ENCODE measurements around the gene APBB1IP.

The APBB1IP gene

DNA sequence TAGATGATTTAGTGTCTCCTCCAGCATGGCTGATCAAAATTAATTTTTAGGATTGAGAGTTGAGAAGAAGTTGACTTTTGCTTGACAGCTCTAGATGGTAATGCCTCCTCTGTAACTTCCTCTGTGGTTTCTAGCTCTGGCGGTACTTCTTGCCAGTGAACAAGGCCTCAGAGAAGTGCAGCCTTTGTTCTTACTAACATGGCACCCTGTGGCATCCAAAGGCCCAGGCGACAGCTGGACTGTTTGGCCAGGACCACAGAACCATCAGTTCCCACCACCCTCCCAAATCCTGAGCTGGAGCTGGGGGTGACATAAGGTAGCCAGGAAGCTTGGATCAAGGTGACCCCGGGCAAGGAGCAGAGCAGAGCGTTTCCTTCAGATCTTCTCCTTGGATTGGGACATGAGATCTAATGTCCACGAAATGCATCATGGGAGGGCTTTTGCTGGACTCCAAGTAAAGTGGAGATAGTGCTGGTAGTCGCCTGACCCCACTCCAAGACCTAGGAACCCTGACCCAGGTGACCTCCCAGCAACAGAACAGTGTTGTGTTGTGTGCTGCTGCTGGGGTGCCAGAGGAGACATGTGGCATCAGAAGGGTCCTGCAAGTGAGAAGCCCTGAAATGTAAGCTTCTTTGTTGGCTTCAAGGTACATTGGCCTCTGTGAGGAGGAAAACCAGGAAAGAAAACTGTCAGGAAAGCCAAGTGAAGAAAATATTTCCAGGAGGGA lies 41.8 kb downstream of the APBB1IP start:
- H3K4ac ChIP-seq (ENCODE audit: low read length): no peak overlapping the region
- no CpG with 5 or more reads among the region's 6 CpGs for WGBS, 2 donors (ENCODE audit: extremely low coverage in 2 of 2, insufficient read length in 2 of 2, insufficient replicate concordance in 1 of 2)

DNA sequence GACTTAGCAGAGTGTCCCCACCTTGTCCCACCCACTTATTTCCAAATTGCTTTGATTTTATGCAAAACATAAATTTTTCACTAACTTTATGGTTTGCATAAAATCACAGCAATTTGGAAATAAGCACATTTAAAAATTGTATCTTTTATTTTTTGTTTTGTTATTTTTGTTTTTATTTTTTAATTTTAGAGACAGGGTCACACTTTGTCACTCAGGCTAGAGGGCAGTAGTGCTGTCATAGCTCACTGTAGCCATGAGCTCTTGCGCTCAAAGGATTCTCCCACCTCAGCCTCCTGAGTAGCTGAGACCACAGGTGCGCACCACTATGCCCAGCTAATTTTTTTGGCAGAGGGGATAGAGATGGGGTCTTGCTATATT lies 43.2 kb downstream of the APBB1IP start:
- DNase-seq (ENCODE audit: low spot score): no peak
- Histone ChIP-seq H3K27me3 (ENCODE audit: control insufficient read depth in 3 of 3, insufficient read depth in 3 of 3, low read depth in 1 of 3, low read length in 3 of 3) (no peaks in the 10 kb centered on the region), H4K91ac (ENCODE audit: low read depth, low read length, poor library complexity) (no peak overlapping the region), H2BK120ac (ENCODE audit: low read depth, low read length) (no peak overlapping the region), H3K4ac (ENCODE audit: low read length) (no peak overlapping the region), H3K27ac (replicated peaks; ENCODE audit: low read length) (no peak overlapping the region), H3K36me3 (replicated peaks in 1 of 2; ENCODE audit: control insufficient read depth in 2 of 2, insufficient read depth in 2 of 2, low read length in 2 of 2) (no peaks in the 10 kb centered on the region), H2BK12ac (ENCODE audit: low read length) (no peak overlapping the region), H3K18ac (ENCODE audit: low read length) (no peak overlapping the region), H2BK5ac (ENCODE audit: low read length) (no peak overlapping the region), H2BK15ac (ENCODE audit: low read length) (no peak overlapping the region), H3K4me2 (ENCODE audit: insufficient read depth, low read length, poor library complexity, severe bottlenecking) (no peak overlapping the region), H3K4me1 (ENCODE audit: control insufficient read depth in 2 of 2, insufficient read depth in 1 of 2, low read depth in 1 of 2, low read length in 2 of 2) (no peaks in the 10 kb centered on the region), H3K23ac (ENCODE audit: low read depth, low read length, poor library complexity) (no peak overlapping the region), H3K4me3 (ENCODE audit: low read length in 2 of 2) (no peak overlapping the region), H2AFZ (ENCODE audit: low read length) (no peak overlapping the region), H3K9ac (ENCODE audit: low read depth, low read length, poor library complexity) (no peak overlapping the region), H3K9me3 (replicated peaks in 1 of 2; ENCODE audit: control insufficient read depth in 2 of 2, insufficient read depth in 1 of 2, low read depth in 1 of 2, low read length in 2 of 2) (no peaks in the 10 kb centered on the region), H3K14ac (ENCODE audit: low read length) (no peak overlapping the region), H3K79me1 (ENCODE audit: low read depth, low read length) (no peaks in the 10 kb centered on the region), H2AK5ac (ENCODE audit: low read depth, low read length) (no peak overlapping the region), H4K8ac (ENCODE audit: low read depth, low read length) (no peak overlapping the region)
- no CpG with 5 or more reads among the region's 2 CpGs for WGBS, 2 donors (ENCODE audit: extremely low coverage in 2 of 2, insufficient read length in 2 of 2, insufficient replicate concordance in 1 of 2)

More for the DNA sequence above, 41.8 kb downstream of the APBB1IP start:
- Histone ChIP-seq H3K9ac (ENCODE audit: low read depth, low read length, poor library complexity) (no peak overlapping the region), H3K4me3 (ENCODE audit: low read length in 2 of 2) (no peak overlapping the region), H2AFZ (ENCODE audit: low read length) (no peak overlapping the region), H4K91ac (ENCODE audit: low read depth, low read length, poor library complexity) (no peak overlapping the region), H3K4me2 (ENCODE audit: insufficient read depth, low read length, poor library complexity, severe bottlenecking) (no peak overlapping the region), H3K79me1 (ENCODE audit: low read depth, low read length) (no peaks in the 10 kb centered on the region), H4K8ac (ENCODE audit: low read depth, low read length) (no peak overlapping the region), H2AK5ac (ENCODE audit: low read depth, low read length) (no peak overlapping the region), H3K9me3 (replicated peaks in 1 of 2; ENCODE audit: control insufficient read depth in 2 of 2, insufficient read depth in 1 of 2, low read depth in 1 of 2, low read length in 2 of 2) (no peaks in the 10 kb centered on the region), H3K27ac (replicated peaks; ENCODE audit: low read length) (no peak overlapping the region), H2BK5ac (ENCODE audit: low read length) (no peak overlapping the region), H3K18ac (ENCODE audit: low read length) (peak overlapping the region; percentile 42), H2BK120ac (ENCODE audit: low read depth, low read length) (no peak overlapping the region), H2BK15ac (ENCODE audit: low read length) (no peak overlapping the region), H3K23ac (ENCODE audit: low read depth, low read length, poor library complexity) (no peak overlapping the region), H3K4me1 (ENCODE audit: control insufficient read depth in 2 of 2, insufficient read depth in 1 of 2, low read depth in 1 of 2, low read length in 2 of 2) (no peaks in the 10 kb centered on the region), H3K36me3 (replicated peaks in 1 of 2; ENCODE audit: control insufficient read depth in 2 of 2, insufficient read depth in 2 of 2, low read length in 2 of 2) (no peaks in the 10 kb centered on the region), H3K27me3 (ENCODE audit: control insufficient read depth in 3 of 3, insufficient read depth in 3 of 3, low read depth in 1 of 3, low read length in 3 of 3) (no peaks in the 10 kb centered on the region), H3K14ac (ENCODE audit: low read length) (no peak overlapping the region), H2BK12ac (ENCODE audit: low read length) (no peak overlapping the region)
- no peak for DNase-seq (ENCODE audit: low spot score)

DNA sequence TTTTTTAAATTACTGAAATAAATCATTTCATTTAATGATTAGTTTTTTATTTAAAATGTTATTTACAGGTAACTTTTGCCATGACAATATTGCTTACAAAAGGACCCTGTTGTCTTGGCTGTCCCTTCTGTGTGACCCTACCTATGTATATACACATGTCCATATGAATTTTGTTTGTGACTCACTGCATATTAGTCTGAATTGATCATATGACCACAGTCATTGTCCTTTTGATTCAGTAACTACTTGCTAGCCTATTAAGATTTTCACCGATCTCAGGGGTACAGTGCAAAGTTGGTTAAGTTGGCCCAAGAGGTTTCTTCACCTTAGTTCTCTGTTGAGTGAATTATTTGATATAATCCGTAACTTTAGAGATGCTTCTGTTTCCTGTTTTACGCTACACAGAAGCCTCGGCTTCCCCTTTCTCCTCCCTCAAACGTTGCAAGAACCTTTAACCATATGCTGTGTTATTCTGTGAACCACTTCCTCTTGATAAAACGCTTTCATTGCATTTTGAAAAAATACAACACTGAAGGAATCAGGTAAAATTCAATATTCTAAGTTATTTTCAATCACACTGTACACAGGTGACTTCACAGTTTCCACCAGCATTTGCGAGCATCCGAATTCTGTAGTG lies 43.9 kb downstream of the APBB1IP start:
- WGBS, 2 donors (ENCODE audit: extremely low coverage in 2 of 2, insufficient read length in 2 of 2, insufficient replicate concordance in 1 of 2): no CpG with 5 or more reads among the region's 8 CpGs
- no peak overlapping the region for H3K27ac ChIP-seq (replicated peaks; ENCODE audit: low read length)
- H2AK5ac ChIP-seq (ENCODE audit: low read depth, low read length): no peak overlapping the region
- H3K4me3 ChIP-seq (ENCODE audit: low read length in 2 of 2): no peak overlapping the region
- H2BK12ac ChIP-seq (ENCODE audit: low read length): no peak overlapping the region
- H2BK5ac ChIP-seq (ENCODE audit: low read length): no peak overlapping the region
- no peak overlapping the region for H4K91ac ChIP-seq (ENCODE audit: low read depth, low read length, poor library complexity)
- no peaks in the 10 kb centered on the region for H3K36me3 ChIP-seq (replicated peaks in 1 of 2; ENCODE audit: control insufficient read depth in 2 of 2, insufficient read depth in 2 of 2, low read length in 2 of 2)
- H3K18ac ChIP-seq (ENCODE audit: low read length): no peak overlapping the region
- H2BK15ac ChIP-seq (ENCODE audit: low read length): no peak overlapping the region
- H3K4me1 ChIP-seq (ENCODE audit: control insufficient read depth in 2 of 2, insufficient read depth in 1 of 2, low read depth in 1 of 2, low read length in 2 of 2): no peaks in the 10 kb centered on the region
- no peak overlapping the region for H2BK120ac ChIP-seq (ENCODE audit: low read depth, low read length)
- no peak overlapping the region for H3K9ac ChIP-seq (ENCODE audit: low read depth, low read length, poor library complexity)
- no peak overlapping the region for H3K4ac ChIP-seq (ENCODE audit: low read length)
- DNase-seq (ENCODE audit: low spot score): no peak
- no peak overlapping the region for H2AFZ ChIP-seq (ENCODE audit: low read length)
- no peaks in the 10 kb centered on the region for H3K79me1 ChIP-seq (ENCODE audit: low read depth, low read length)
- no peak overlapping the region for H3K4me2 ChIP-seq (ENCODE audit: insufficient read depth, low read length, poor library complexity, severe bottlenecking)
- no peak overlapping the region for H3K23ac ChIP-seq (ENCODE audit: low read depth, low read length, poor library complexity)
- no peaks in the 10 kb centered on the region for H3K27me3 ChIP-seq (ENCODE audit: control insufficient read depth in 3 of 3, insufficient read depth in 3 of 3, low read depth in 1 of 3, low read length in 3 of 3)
- H3K9me3 ChIP-seq (replicated peaks in 1 of 2; ENCODE audit: control insufficient read depth in 2 of 2, insufficient read depth in 1 of 2, low read depth in 1 of 2, low read length in 2 of 2): no peaks in the 10 kb centered on the region
- H4K8ac ChIP-seq (ENCODE audit: low read depth, low read length): no peak overlapping the region
- no peak overlapping the region for H3K14ac ChIP-seq (ENCODE audit: low read length)

DNA sequence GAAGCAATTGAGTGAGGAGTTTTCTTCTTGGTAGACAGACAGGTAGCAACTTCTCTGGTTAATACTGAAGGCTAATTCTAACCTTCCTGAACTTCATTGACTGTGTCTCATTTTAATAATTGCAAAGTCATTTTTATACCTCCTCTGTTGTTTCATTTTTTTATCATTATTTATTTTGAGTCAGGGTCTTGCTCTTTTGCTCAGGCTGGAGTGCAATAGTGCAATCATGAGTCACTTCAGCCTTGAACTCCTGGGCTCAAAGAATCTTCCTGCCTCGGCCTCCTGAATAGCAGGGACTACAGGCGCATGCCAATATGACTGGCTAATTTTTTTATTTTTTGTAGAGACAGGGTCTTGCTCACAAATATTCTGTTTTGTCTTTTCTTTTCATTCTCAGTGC lies 45.4 kb downstream of the APBB1IP start:
- Histone ChIP-seq H2AFZ (ENCODE audit: low read length) (no peak overlapping the region), H3K79me1 (ENCODE audit: low read depth, low read length) (no peaks in the 10 kb centered on the region), H3K4me3 (ENCODE audit: low read length in 2 of 2) (no peak overlapping the region), H3K4ac (ENCODE audit: low read length) (no peak overlapping the region), H3K27me3 (ENCODE audit: control insufficient read depth in 3 of 3, insufficient read depth in 3 of 3, low read depth in 1 of 3, low read length in 3 of 3) (no peaks in the 10 kb centered on the region), H2BK12ac (ENCODE audit: low read length) (no peak overlapping the region), H2BK15ac (ENCODE audit: low read length) (no peak overlapping the region), H3K9me3 (replicated peaks in 1 of 2; ENCODE audit: control insufficient read depth in 2 of 2, insufficient read depth in 1 of 2, low read depth in 1 of 2, low read length in 2 of 2) (no peaks in the 10 kb centered on the region), H2BK120ac (ENCODE audit: low read depth, low read length) (no peak overlapping the region), H3K9ac (ENCODE audit: low read depth, low read length, poor library complexity) (no peak overlapping the region), H3K27ac (replicated peaks; ENCODE audit: low read length) (no peak overlapping the region), H4K91ac (ENCODE audit: low read depth, low read length, poor library complexity) (no peak overlapping the region), H3K36me3 (replicated peaks in 1 of 2; ENCODE audit: control insufficient read depth in 2 of 2, insufficient read depth in 2 of 2, low read length in 2 of 2) (no peaks in the 10 kb centered on the region), H3K4me2 (ENCODE audit: insufficient read depth, low read length, poor library complexity, severe bottlenecking) (no peak overlapping the region), H2AK5ac (ENCODE audit: low read depth, low read length) (no peak overlapping the region), H3K18ac (ENCODE audit: low read length) (no peak overlapping the region), H3K4me1 (ENCODE audit: control insufficient read depth in 2 of 2, insufficient read depth in 1 of 2, low read depth in 1 of 2, low read length in 2 of 2) (no peaks in the 10 kb centered on the region), H3K23ac (ENCODE audit: low read depth, low read length, poor library complexity) (no peak overlapping the region), H4K8ac (ENCODE audit: low read depth, low read length) (no peak overlapping the region), H2BK5ac (ENCODE audit: low read length) (no peak overlapping the region), H3K14ac (ENCODE audit: low read length) (no peak overlapping the region)
- no peak for DNase-seq (ENCODE audit: low spot score)
- WGBS, 2 donors (ENCODE audit: extremely low coverage in 2 of 2, insufficient read length in 2 of 2, insufficient replicate concordance in 1 of 2): no CpG with 5 or more reads among the region's 2 CpGs
